NCI-H69 (cell line): ENCODE measurements around the gene ARSI.

ENCODE experiments used
- DNase-seq: peaks from one replicate; lab custom pipeline; 2025; lab: John Stamatoyannopoulos, UW

ARSI gene

DNA sequence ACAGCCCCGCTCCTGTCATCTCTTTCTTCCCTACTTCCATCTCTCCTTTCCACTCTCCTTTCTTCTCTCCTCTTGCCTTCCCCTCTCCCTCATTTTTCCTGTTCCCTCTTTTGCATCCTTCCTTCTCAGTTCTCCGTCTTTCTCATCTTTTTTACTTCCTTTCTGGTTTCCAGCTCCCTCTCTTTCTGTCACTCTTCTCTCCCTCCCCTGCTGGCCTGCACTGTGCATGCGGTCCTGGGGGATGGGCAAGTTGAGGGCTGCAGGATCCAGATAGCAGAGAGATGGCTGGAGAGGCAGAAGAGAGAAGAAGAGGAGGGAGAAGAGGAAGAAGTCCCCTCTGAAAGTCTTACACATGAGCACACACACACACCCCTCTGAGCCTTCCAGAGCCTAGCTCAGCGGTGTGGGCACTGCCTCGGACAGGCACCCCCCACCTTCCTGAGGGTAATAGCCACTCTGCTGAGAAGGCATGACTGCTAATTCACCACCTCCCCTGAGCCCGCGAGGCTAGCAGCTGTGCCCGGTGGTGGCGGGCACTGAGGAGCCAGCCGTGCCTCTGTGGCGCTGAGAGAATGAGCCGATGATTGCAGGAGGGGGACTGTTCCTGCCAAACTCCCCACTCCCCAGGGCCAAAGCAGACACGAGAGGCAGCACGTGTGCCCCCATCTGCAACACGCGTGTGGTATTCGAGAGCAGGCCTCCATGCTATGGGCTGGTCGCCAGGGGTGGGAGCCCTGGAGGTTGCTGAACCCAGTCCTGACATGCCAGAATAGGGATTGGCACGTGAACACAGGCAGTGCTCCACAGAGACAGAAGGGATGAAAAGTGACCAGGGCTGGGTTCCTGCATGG, 9.4 kb downstream of the ARSI start:
- peak; percentile 34 for DNase-seq

DNA sequence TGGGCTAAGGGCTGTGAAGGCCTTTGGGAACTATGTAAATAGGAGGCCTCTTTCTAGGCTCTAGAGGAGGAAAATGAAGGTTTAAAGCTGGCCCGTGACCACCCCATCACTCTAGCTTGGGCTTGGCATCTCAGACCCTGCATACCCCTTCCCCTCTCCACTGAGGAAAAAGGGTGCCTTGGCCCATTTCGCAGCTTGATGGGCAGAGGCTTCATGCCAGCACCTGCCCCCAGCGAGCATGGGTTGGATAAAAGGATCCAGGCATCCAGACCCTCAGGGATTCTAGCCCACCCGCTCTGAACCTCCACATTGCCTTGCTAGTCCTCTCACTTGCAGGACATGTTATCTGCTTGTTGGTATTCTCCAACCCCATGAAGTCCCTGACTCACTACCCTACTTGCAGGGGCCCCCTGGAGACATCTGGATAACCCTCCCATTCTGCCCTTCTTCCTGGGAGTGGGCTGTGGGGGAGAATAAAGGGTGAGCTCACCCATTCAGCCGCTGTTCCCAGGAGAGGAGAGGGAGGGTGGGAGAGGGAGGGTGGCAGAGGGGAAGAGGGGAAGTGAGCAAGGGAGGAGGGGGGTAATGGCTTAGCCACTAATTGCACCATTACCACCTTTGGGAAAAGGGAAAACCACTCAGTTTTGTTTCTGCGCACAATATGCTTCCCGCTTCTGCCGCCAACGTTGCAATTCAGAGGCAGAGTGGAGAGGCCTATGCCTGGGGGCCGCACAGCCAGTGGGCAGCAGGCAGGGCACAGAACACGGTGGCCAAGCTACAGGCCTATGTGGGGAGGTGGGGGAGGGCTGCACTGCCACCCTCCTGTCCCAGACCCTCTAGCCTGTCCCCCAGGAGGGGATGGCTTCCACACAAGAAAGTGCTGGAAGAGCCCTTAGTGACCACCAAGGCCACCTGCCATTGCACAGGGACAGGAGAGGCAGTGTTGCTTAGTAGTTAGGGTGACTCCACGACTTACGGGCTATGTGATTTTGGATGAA, 11.0 kb downstream of the ARSI start:
- peak; percentile 92 for DNase-seq

DNA sequence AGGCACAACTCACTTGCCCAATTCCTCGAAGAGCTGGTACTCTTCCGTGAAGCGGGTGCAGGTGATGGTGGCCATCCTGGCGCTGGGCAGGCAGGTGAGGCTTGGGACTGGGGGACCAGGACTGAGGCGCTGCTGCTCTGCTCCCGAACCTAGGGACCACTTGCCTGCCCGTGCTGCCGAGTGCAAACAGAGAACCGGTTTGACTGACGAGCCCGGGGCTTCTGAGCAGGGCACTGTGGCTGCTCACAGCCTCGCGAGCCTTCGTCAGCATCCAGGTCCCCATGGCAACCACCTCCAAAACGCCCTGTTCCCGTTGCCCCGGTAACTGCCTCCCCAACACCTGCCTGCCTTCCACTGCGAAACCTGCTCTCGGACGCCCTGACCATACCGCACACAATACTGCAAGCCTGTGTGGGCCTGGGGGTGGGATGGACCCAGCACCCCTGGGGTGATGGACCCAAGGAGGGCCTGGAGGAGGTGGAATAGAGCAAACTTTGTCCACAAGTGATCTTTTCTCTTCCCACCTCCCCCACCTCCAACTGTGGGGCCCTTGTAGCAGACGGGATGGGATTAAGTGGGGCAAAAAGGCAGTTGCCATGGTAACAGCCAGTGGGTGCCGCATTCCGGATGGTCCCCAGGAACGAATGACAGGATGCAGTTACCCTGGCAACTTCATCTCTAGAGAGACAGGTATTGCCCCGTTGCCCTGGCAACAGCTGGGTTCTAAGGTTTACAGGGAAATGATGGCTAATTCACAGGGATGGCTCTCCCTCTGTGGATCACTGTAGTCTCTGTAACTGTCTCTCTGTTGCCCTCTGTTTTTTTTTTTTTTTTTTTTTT, 12.9 kb downstream of the ARSI start, which contains the start of gene CAMK2A:
Gene CAMK2A (minus strand): TSS at position 223 of the 840 bp plus-strand sequence. CDS start 148 bp downstream, at position 75.
- peak; percentile 82 for DNase-seq

GRCh38 chr5:150288791-150289190, 13.9 kb downstream of the ARSI start:
- no peak for DNase-seq

- no peak for DNase-seq
Measured at GRCh38 chr5:150288361-150288760, 14.3 kb downstream of the ARSI start.

DNA sequence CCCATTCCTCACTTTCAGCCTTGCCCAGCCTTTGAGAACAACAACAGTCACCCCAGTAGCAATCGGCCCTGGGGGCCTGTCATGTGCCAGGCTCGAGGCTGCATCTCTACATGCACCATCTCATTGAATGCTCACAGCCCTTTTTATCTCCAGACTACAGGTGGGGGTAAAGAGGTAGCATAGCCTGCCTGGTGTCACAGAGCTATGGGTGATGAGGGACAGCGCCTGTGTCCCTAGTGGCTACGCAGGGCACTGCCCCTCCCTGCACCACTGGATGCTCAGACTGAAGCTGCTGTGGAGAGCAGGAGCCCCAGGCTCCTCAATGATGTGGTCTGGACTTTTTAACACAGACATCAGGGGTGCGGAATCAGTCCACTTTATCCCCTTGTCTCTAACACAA, 15.9 kb downstream of the ARSI start:
- peak; percentile 50 for DNase-seq

GRCh38 chr5:150285114-150285513, 17.6 kb downstream of the ARSI start:
- DNase-seq = no peak

GRCh38 chr5:150284311-150284710, 18.4 kb downstream of the ARSI start:
- no peak for DNase-seq

GRCh38 chr5:150283904-150284303, 18.8 kb downstream of the ARSI start:
- DNase-seq = no peak

- no peak for DNase-seq
Measured at GRCh38 chr5:150281987-150282386, 20.7 kb downstream of the ARSI start.

GRCh38 chr5:150279330-150280020, 23.2 kb downstream of the ARSI start:
- peak; percentile 96 for DNase-seq

DNA sequence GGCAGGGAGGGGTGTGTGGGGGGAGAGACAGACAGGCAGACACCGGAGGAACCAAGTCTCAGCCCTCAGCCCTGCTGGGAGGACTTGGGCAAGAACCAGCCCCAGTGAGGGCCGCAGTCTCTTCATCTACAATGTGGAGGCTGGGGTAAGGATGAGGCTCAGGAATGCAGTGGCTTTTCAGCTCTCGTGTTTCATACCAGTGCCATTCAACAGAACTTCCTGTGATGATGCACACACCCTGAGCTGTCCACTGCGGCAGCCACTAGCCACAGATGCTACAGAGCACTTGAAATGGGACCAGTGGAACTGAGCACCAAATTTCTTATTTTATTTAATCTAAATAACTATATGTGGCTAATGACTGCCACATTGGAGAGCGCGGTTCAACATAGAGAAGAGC, 23.8 kb downstream of the ARSI start:
- no peak for DNase-seq

GRCh38 chr5:150278046-150278730, 24.5 kb downstream of the ARSI start:
- peak; percentile 51 for DNase-seq

DNA sequence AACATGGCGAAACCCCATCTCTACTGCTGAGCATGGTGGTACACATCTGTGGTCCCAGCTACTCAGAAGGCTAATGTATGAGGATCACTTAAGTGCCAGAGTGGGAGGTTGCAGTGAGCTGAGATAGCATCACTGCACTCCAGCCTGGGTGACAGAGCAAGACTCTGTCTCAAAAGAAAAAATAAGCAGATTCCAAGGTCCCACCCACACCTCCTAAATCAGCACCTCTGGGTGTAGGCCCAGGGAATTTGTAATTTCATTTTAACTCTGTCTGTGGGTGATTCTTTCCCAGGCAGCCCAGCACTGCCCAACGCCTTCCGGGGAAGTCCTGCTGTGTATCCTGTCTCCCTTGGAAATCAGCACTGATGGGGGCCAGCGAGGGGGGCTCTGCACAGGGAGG, 25.7 kb downstream of the ARSI start:
- no peak for DNase-seq

DNA sequence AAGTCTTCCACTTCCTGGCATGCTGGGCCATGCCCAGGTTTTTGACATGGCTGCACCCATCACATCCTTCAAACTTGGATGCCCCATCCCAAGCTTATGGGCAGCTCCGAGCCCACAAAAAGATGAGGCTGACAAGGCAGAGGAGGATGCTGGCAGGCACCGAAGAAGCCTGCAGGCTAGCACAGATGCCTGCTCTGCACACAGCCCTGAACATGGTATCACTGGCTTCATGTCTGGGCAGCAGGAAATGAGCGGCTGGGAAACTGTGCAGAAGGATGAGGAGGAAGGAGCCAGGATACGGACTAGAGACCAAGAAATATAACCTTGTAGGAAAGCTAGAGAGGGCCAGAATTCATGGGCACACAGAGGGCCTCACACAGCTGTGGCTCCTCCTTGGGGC, 27.9 kb downstream of the ARSI start:
- no peak for DNase-seq

- DNase-seq = peak; percentile 91
Measured at GRCh38 chr5:150272531-150272930, 30.2 kb downstream of the ARSI start.

DNA sequence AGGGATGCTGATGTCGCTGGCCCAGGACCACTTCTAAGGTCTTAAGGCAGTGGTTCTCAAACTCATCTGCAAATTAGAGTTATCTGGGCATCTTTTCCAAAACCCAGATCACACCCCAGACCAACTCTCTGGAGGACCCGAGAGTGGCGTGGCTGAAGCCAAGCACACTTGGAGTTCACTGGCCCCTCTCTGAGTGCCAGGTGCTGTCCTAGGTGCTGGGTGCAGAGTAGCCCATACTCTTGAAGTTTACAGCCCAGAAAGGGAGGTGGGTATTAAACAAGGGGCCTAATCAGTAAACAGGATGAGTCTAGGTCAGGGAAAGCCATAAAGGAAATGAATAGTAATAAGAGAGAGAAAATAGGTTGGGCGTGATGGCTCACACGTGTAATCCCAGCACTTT, 30.8 kb downstream of the ARSI start:
- no peak for DNase-seq

DNA sequence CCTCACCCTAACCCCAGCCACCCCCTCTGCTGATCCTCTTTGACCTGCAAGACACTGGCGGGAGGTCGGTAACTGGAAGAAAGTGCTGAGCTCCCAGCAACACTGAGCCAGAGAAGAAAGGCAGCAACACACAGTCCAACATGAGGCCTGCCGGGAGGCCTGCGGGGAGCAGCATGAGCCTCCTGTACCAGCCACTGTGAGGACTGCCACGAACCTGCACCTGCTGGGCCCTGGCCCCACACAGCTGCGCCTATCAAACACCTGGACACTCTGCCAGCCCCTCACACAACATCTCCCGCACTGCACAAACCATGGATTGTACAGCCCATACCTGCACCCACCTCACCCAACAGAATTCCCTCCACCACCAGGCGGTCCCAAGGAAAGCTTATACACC, 31.4 kb downstream of the ARSI start:
- no peak for DNase-seq

- peak; percentile 51 for DNase-seq
Measured at GRCh38 chr5:150270541-150271295, 32.0 kb downstream of the ARSI start.

- DNase-seq = peak; percentile 62
Measured at GRCh38 chr5:150266871-150267291, 35.8 kb downstream of the ARSI start.
